ENCODE results near the gene WDR45B.

DNA sequence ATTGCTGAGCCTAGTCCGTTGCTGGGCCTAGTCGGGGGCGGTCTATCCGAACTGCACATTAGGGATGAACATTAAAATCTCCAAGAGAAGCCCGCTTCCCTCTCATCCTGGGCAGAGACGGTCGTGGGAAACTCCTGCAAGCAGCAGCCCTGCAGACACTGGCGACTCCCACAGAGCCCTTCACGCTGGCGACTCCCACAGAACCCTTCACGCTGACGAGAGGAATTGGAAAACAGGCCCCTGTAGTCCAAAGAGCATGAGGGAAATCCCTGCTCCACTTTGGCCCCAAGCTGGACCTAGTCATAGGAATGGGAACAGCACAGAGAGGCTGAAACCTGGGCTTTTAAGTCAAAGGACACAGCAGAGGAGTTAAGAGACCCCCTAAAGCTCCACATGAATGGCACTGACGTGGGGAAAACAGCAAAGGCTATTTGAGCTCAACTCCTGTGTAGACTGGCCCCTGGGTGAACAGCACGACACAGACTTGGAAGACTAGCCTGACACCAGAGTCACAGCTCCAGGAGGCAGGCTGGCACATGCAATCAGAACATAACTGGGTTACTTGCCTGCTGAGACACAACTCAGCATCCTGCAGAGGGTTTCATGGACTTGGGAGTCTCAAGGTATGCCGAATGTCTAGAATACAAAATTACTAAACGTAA is 42.2 kb downstream of the WDR45B start:
- TF ChIP-seq, protein P1, sequence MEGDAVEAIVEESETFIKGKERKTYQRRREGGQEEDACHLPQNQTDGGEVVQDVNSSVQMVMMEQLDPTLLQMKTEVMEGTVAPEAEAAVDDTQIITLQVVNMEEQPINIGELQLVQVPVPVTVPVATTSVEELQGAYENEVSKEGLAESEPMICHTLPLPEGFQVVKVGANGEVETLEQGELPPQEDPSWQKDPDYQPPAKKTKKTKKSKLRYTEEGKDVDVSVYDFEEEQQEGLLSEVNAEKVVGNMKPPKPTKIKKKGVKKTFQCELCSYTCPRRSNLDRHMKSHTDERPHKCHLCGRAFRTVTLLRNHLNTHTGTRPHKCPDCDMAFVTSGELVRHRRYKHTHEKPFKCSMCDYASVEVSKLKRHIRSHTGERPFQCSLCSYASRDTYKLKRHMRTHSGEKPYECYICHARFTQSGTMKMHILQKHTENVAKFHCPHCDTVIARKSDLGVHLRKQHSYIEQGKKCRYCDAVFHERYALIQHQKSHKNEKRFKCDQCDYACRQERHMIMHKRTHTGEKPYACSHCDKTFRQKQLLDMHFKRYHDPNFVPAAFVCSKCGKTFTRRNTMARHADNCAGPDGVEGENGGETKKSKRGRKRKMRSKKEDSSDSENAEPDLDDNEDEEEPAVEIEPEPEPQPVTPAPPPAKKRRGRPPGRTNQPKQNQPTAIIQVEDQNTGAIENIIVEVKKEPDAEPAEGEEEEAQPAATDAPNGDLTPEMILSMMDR (IDR thresholded peaks at IDR 0.05), result no peak
- no peak for TF ChIP-seq POLR2A (IDR thresholded peaks at IDR 0.05)

All from Peyer's patch (tissue), 4 donors.